ENCODE data around the gene TMEM51. TPM values are rescaled to one million over a fixed set of nuclear protein-coding genes. Genes with fewer than 3 reads are reported as not detected.

TMEM51 gene
- total and polyA plus RNA-seq, 2 of the 13 experiments (the other 11 are each of a cell fraction or from before 2014, with no cell fraction given): 12.2 to 22.3 TPM

- TF ChIP-seq ISX (CRISPR knock-in tag; conservative IDR thresholded peaks at IDR 0.05): 0 out of 2 replicates have a peak, but pooled peaks have one; percentile 55
- no peak for TF ChIP-seq PHF20 (CRISPR knock-in tag; IDR thresholded peaks at IDR 0.05)
- peak; percentile 39; the same call in 1 of the 2 replicates for TF ChIP-seq TCF7L2 (IDR thresholded peaks at IDR 0.05; ENCODE audit: low read depth, low read length)
- peak; percentile 57 for TF ChIP-seq AHDC1 (CRISPR knock-in tag; IDR thresholded peaks at IDR 0.05; ENCODE audit: borderline replicate concordance)
- TF ChIP-seq SNAI1 (CRISPR knock-in tag; IDR thresholded peaks at IDR 0.05; ENCODE audit: borderline replicate concordance): no peak
- peak; percentile 53 for TF ChIP-seq STAG1 (CRISPR knock-in tag; IDR thresholded peaks at IDR 0.05)
- peak; percentile 78 for TF ChIP-seq ARID5B (CRISPR knock-in tag; IDR thresholded peaks at IDR 0.05)
- TF ChIP-seq CHD2 (IDR thresholded peaks at IDR 0.05; ENCODE audit: low read depth, low read length): no peak
- TF ChIP-seq ZNF337 (CRISPR knock-in tag; IDR thresholded peaks at IDR 0.05; ENCODE audit: borderline replicate concordance, low read depth): no peak
- peak; percentile 40 for TF ChIP-seq ARNT2 (CRISPR knock-in tag; IDR thresholded peaks at IDR 0.05; ENCODE audit: low read depth)
- no peak for TF ChIP-seq PRPF4 (IDR thresholded peaks at IDR 0.05; ENCODE audit: low read depth, low read length, poor library complexity, severe bottlenecking)
- peak; percentile 78 for TF ChIP-seq SAP130 (CRISPR knock-in tag; IDR thresholded peaks at IDR 0.05; ENCODE audit: low read depth)
- no peak for TF ChIP-seq ATF7 (IDR thresholded peaks at IDR 0.05)
- TF ChIP-seq ATF7 (CRISPR knock-in tag; IDR thresholded peaks at IDR 0.05): peak; percentile 42; the same call in 1 of the 2 replicates
- no peak for TF ChIP-seq ZBTB33 (CRISPR knock-in tag; IDR thresholded peaks at IDR 0.05)
Measured at GRCh38 chr1:15152318-15153183, 996 bp upstream of the TMEM51 start (continued).
